Ovary (tissue), 9 donors: ENCODE measurements around the gene ZNF519. TPM values are rescaled to one million over a fixed set of nuclear protein-coding genes. Genes with fewer than 3 reads are reported as not detected.

Experiments
- DNase-seq, 5 donors: peaks; one replicate each; pipeline ENCODE4 v3.0.0-alpha.2; 2019 to 2020
- H3K27ac ChIP-seq, 2 donors: fragments of 200-600 bp; one replicate each; pipeline versions ENCODE4 v1.5.1 to v1.8.0; 2019 to 2022
- H3K27me3 ChIP-seq: fragments of 200-600 bp; one replicate; pipeline ENCODE4 v1.8.0; 2022
- H3K36me3 ChIP-seq: fragments of 200-600 bp; sonication (generic); one replicate; pipeline ENCODE4 v1.5.1; 2019
- H3K4me1 ChIP-seq: one replicate; pipeline ENCODE4 v1.8.1; 2013; ENCODE audit warnings: mild to moderate bottlenecking, moderate library complexity; ENCODE audit not compliant: insufficient read depth
- H3K4me3 ChIP-seq: fragments of 200-600 bp; sonication (generic); one replicate; pipeline ENCODE4 v1.5.1; 2017
- H3K9me3 ChIP-seq, 2 donors: fragments of 200-600 bp in 1 of 2; sonication (generic) in 1 of 2; one replicate each; pipeline versions ENCODE4 v1.5.1 to v1.8.1; 2013 to 2019; ENCODE audit warnings: mild to moderate bottlenecking in 1 of 2, moderate library complexity in 1 of 2
- EP300 ChIP-seq: sonication (generic); formaldehyde crosslinking; IDR thresholded peaks from one replicate; pipeline ENCODE4 v1.6.1; 2017; ENCODE audit warnings: antibody characterized with exemption
- POLR2A ChIP-seq: fragments of 450-650 bp; IDR thresholded peaks from one replicate; pipeline ENCODE4 v1.6.1; 2017; ENCODE audit warnings: antibody characterized with exemption, mild to moderate bottlenecking, moderate library complexity
- WGBS, 3 donors: extraction: QIAGEN DNeasy Blood & Tissue Kit in 1 of 3; methylation state at CpG; one replicate each; pipeline versions ENCODE4 v1.1.5 to v1.1.7; 2013 to 2017; 5-methylcytosine and 5-hydroxymethylcytosine counted together
- intact Hi-C, 4 donors: fragments of 100-400 bp; cut with DNase I; formaldehyde crosslinking; loops; one replicate each; pipeline versions ENCODE4 v1.11.0 to v1.15.1; 2022 to 2023
- polyA plus RNA-seq, 2 donors: library from polyadenylated mRNA; stranded (reverse); fragments of 200-250 nt in 1 of 2; fragments of 350-450 nt in 1 of 2; fragmentation: Illumina TruSeq in 1 of 2; extraction: RNeasy Lipid Tissue Mini Kit (QIAGEN cat#74804) in 1 of 2; gene quantifications; one replicate each; pipeline ENCODE4 v1.2.3, GENCODE V29; 2013 to 2014
- total RNA-seq, 7 donors: library from RNA; depleted of rRNA in 2 of 7; stranded (reverse); fragments of >200 nt in 2 of 7; fragmentation: NEBNext Ultra II Directional in 3 of 7; extraction: Animal tissue kit (Norgen Biotek cat#: 25700) in 3 of 7; gene quantifications; one replicate each; pipeline versions ENCODE4 v1.1.0 to v1.2.4, GENCODE V29; 2016 to 2023
- TF ChIP-seq, protein P1 (sequence below), 3 donors: fragments of 450-650 bp in 2 of 3; fragments of 200-600 bp in 1 of 3; IDR thresholded peaks; one replicate each; pipeline versions ENCODE4 v1.5.1 to v1.8.0; 2016 to 2022; ENCODE audit warnings: antibody characterized with exemption in 3 of 3, mild to moderate bottlenecking in 1 of 3
- donor health status: DM: no; HTN: no; CAD: no; lungs with moderate emphysema.
- donor health status: DM: no; HTN: no; CAD: no.
- donor health status: Bipolar disorder and iron deficiency.
- donor health status: DM: yes; HTN: yes; CAD: no.
- donor health status: DM: no; HTN: no; CAD: no.
- donor health status: DM: yes; HTN: yes; CAD: no.

Gene ZNF519
- total and polyA plus RNA-seq, 9 donors, result 5.1 to 13.1 (median 8.9) TPM

DNA sequence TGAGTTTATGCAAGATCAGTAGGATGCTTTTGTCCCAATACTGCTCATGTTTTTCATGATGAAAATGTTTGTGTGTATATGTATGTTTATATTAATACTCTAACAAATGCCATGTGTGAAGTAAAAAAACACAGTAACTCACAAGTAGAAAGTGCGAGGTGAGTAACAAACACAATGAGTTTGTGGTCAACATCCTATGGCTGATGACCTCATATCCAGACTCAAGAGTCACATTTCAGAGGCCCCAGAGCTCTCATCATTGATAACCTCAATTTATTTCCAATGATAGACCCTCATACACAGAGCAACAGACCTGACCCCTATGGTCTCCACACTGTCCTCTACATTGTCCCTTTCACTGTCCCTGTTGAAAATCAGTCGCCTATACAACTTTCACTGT, 34.5 kb downstream of the ZNF519 start:
- intact Hi-C loops, result no loop called here
- WGBS, 3 donors, result 91 to 96% (median 93%) methylated on average over 2 of the region's 2 CpGs
- no peak overlapping the region for H3K4me3 ChIP-seq
- no peaks in the 10 kb centered on the region for H3K36me3 ChIP-seq
- no peaks in the 10 kb centered on the region for H3K27me3 ChIP-seq
- TF ChIP-seq, protein P1, sequence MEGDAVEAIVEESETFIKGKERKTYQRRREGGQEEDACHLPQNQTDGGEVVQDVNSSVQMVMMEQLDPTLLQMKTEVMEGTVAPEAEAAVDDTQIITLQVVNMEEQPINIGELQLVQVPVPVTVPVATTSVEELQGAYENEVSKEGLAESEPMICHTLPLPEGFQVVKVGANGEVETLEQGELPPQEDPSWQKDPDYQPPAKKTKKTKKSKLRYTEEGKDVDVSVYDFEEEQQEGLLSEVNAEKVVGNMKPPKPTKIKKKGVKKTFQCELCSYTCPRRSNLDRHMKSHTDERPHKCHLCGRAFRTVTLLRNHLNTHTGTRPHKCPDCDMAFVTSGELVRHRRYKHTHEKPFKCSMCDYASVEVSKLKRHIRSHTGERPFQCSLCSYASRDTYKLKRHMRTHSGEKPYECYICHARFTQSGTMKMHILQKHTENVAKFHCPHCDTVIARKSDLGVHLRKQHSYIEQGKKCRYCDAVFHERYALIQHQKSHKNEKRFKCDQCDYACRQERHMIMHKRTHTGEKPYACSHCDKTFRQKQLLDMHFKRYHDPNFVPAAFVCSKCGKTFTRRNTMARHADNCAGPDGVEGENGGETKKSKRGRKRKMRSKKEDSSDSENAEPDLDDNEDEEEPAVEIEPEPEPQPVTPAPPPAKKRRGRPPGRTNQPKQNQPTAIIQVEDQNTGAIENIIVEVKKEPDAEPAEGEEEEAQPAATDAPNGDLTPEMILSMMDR (IDR thresholded peaks at IDR 0.05), result no peak
- no peak for TF ChIP-seq POLR2A
- TF ChIP-seq EP300, result no peak
- no peak overlapping the region for H3K27ac ChIP-seq
- H3K9me3 ChIP-seq, result no peaks in the 10 kb centered on the region
- no peaks in the 10 kb centered on the region for H3K4me1 ChIP-seq
- DNase-seq, result no peak

DNA sequence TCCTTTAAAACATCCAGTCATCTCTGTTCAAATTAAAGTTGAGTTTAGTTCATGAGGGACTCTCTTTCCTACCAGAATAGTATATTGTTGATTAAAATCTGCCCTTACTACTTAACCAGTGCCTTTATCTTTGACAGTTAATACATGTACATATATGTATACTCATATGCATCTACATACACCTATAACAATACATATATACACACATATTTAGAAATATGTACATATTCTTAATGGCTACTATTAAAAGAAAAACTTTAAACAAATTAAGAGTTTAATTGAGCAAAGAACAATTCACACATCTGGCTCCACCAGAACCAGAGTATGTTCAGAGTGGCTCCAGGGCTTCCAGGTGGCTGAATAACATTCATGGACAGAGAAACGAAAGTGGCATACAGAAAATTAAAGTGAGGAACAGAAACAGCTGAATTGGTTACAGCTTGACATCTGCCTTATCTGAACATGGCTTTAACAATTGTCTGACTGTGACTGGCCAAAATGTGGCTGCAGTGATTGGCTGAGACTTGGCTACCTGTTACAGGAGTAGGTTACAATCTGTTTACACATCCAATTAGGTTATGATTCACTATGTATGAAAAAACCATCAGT, 38.8 kb downstream of the ZNF519 start:
- 48 to 69% (median 57%) methylated on average over 1 of the region's 1 CpG for WGBS, 3 donors

DNA sequence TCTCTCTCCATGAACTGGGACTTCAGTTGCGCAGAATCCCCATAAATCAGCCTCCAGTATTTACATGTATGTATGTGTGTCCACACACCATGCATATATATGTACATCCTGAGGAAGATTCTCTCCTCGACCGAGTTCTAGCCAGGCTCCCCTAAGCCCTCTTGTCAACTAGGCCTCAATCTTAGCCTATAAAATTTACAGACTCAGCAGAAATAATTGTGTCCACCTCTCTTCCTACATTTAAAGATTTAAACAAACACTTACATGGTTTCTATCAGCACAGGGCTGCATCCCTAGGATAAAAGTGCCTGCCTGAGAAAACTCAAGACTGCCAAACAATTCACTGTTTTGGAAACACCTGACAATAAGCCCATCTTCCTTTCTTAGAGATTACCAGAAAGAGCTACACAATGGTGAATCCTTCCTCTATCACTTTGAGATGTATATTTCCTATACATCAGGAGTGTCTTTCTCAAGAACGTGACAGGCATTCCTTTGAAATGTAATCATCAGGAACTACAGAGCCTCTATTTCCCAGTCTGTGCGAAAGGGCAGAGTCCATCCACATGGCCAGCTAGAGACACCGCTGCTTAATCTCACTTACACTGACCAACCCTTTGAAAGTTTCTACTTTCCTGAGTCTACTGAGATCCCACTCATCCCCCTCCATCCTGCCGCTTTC, 39.5 kb downstream of the ZNF519 start:
- no peaks in the 10 kb centered on the region for H3K9me3 ChIP-seq
- 89 to 95% (median 92%) methylated on average over 7 of the region's 7 CpGs for WGBS, 3 donors
- H3K4me3 ChIP-seq, result no peak overlapping the region
- DNase-seq, result no peak
- H3K27me3 ChIP-seq, result no peaks in the 10 kb centered on the region
- intact Hi-C loops, result no loop called here
- H3K36me3 ChIP-seq, result no peaks in the 10 kb centered on the region
- no peaks in the 10 kb centered on the region for H3K4me1 ChIP-seq
- TF ChIP-seq EP300 (no peak), POLR2A (no peak)
- TF ChIP-seq, protein P1 (IDR thresholded peaks at IDR 0.05), result no peak
- H3K27ac ChIP-seq, result no peak overlapping the region

More for the DNA sequence above, 38.8 kb downstream of the ZNF519 start:
- intact Hi-C loops, result no loop called here
- TF ChIP-seq, protein P1 (IDR thresholded peaks at IDR 0.05), result no peak
- no peak for TF ChIP-seq POLR2A
- TF ChIP-seq EP300, result no peak
- H3K27me3 ChIP-seq, result no peaks in the 10 kb centered on the region
- DNase-seq, result no peak
- no peaks in the 10 kb centered on the region for H3K4me1 ChIP-seq
- H3K27ac ChIP-seq, result no peak overlapping the region
- H3K9me3 ChIP-seq, result no peaks in the 10 kb centered on the region
- H3K36me3 ChIP-seq, result no peaks in the 10 kb centered on the region
- no peak overlapping the region for H3K4me3 ChIP-seq

DNA sequence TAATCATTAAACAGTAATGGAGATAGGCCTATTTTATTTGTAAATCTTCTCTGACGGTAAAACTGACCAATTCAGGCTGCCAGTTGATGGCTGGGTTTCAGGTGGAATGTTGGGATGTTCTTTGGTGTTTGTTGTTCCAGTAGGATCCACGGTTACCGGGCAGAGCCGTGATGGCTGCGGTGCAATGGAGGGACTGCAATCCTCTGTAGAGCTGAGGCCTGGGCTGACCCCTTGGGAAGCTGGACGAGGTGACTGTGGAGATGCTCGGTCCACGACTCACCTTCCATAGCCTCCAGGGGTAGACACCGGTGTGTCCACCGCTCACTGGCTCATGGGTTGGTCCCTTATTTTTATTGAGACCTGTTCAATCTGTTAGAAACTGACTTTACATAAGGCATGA, 42.5 kb downstream of the ZNF519 start:
- Histone ChIP-seq H3K4me3 (no peak overlapping the region), H3K27ac (no peak overlapping the region), H3K27me3 (no peaks in the 10 kb centered on the region), H3K36me3 (no peaks in the 10 kb centered on the region), H3K4me1 (no peaks in the 10 kb centered on the region), H3K9me3 (no peaks in the 10 kb centered on the region)
- intact Hi-C loops, result no loop called here
- no peak for DNase-seq
- 90 to 92% (median 92%) methylated on average over 10 of the region's 10 CpGs for WGBS, 3 donors
- TF ChIP-seq, protein P1 (IDR thresholded peaks at IDR 0.05), result no peak
- TF ChIP-seq POLR2A, result no peak
- no peak for TF ChIP-seq EP300
